WTC11 (cell line): Measurements from ENCODE around the gene ZNF606. TPM values are rescaled to one million over a fixed set of nuclear protein-coding genes. Genes with fewer than 3 reads are reported as not detected.

Experiments used
- ATAC-seq: fragments of 200-7000 bp; cut with Tn5 transposase; 2 replicates; pipeline ENCODE4 v1.10.0; 2021; ENCODE audit warnings: mild to moderate bottlenecking, moderate library complexity
- CTCF ChIA-PET: fragments of 300-600 bp; sonication (Branson Sonifier 250); formaldehyde crosslinking; loops from one replicate; lab custom pipeline; 2021; ENCODE audit warnings: antibody characterized with exemption; lab: Charles Lee
- POLR2A ChIA-PET: fragments of 350-600 bp; sonication (Branson Sonifier 250); formaldehyde crosslinking; loops from one replicate; lab custom pipeline; 2021; ENCODE audit warnings: antibody characterized with exemption; lab: Charles Lee
- DNase-seq: peaks from one replicate; pipeline ENCODE4 v3.0.0; 2021; ENCODE audit warnings: low spot score
- H3K27ac Mint-ChIP-seq: 2 replicates; pipeline ENCODE4 v1.8.0; 2021; ENCODE audit warnings: mixed read lengths
- H3K27me3 Mint-ChIP-seq: 2 replicates; pipeline ENCODE4 v1.8.0; 2021; ENCODE audit warnings: low read depth, mild to moderate bottlenecking, moderate library complexity, mixed read lengths
- H3K36me3 Mint-ChIP-seq: 2 replicates; pipeline ENCODE4 v1.8.0; 2021; ENCODE audit warnings: mixed read lengths
- H3K4me1 Mint-ChIP-seq: 2 replicates; pipeline ENCODE4 v1.8.0; 2022; ENCODE audit warnings: mixed read lengths
- H3K4me3 Mint-ChIP-seq: 2 replicates; pipeline ENCODE4 v1.8.0; 2021; ENCODE audit warnings: mild to moderate bottlenecking, moderate library complexity, mixed read lengths
- H3K9me3 Mint-ChIP-seq: 2 replicates; pipeline ENCODE4 v1.8.0; 2021; ENCODE audit warnings: mixed read lengths
- ATF2 ChIP-seq: sonication (generic); formaldehyde crosslinking; IDR thresholded peaks from 2 replicates; pipeline ENCODE4 v1.8.1; 2022; ENCODE audit warnings: low read depth, missing genetic modification reagents, borderline replicate concordance
- CBFB ChIP-seq: sonication (generic); formaldehyde crosslinking; IDR thresholded peaks from 2 replicates; pipeline ENCODE4 v1.8.1; 2022; ENCODE audit warnings: mild to moderate bottlenecking, low read depth, missing genetic modification reagents
- E2F4 ChIP-seq: sonication (generic); formaldehyde crosslinking; IDR thresholded peaks from 2 replicates; pipeline ENCODE4 v1.8.1; 2022; ENCODE audit warnings: low read depth, mild to moderate bottlenecking, moderate library complexity, missing genetic modification reagents, borderline replicate concordance
- ERG ChIP-seq: fragments of 250-450 bp; sonication (Bioruptor Pico); IDR thresholded peaks from 2 replicates; pipeline ENCODE4 v1.8.0; 2021; ENCODE audit warnings: mild to moderate bottlenecking
- FOXJ3 ChIP-seq: sonication (generic); formaldehyde crosslinking; IDR thresholded peaks from 2 replicates; pipeline ENCODE4 v1.9.0; 2021; ENCODE audit warnings: missing genetic modification reagents, mild to moderate bottlenecking, borderline replicate concordance
- FOXP4 ChIP-seq: sonication (generic); formaldehyde crosslinking; IDR thresholded peaks from 2 replicates; pipeline ENCODE4 v1.8.0; 2022; ENCODE audit warnings: mild to moderate bottlenecking, missing genetic modification reagents
- HMGXB4 ChIP-seq: sonication (generic); formaldehyde crosslinking; IDR thresholded peaks from 2 replicates; pipeline ENCODE4 v1.8.1; 2023; ENCODE audit warnings: mild to moderate bottlenecking, moderate library complexity, missing genetic modification reagents
- JUN ChIP-seq: sonication (generic); formaldehyde crosslinking; IDR thresholded peaks from 2 replicates; pipeline ENCODE4 v1.8.0; 2023; ENCODE audit warnings: mild to moderate bottlenecking, missing genetic modification reagents
- MLX ChIP-seq: sonication (generic); formaldehyde crosslinking; IDR thresholded peaks from 2 replicates; pipeline ENCODE4 v1.8.1; 2023; ENCODE audit warnings: mild to moderate bottlenecking, missing genetic modification reagents, moderate library complexity
- NR2C2 ChIP-seq: sonication (generic); formaldehyde crosslinking; IDR thresholded peaks from 2 replicates; pipeline ENCODE4 v1.8.0; 2022; ENCODE audit warnings: mild to moderate bottlenecking, missing genetic modification reagents
- SOX15 ChIP-seq: fragments of 250-450 bp; sonication (Bioruptor Pico); IDR thresholded peaks from 2 replicates; pipeline ENCODE4 v1.9.0; 2021; ENCODE audit warnings: mild to moderate bottlenecking
- ZNF232 ChIP-seq: sonication (generic); formaldehyde crosslinking; IDR thresholded peaks from 2 replicates; pipeline ENCODE4 v1.8.0; 2022; ENCODE audit warnings: mild to moderate bottlenecking, missing genetic modification reagents
- ZNF671 ChIP-seq: fragments of 250-450 bp; sonication (Bioruptor Pico); IDR thresholded peaks from 2 replicates; pipeline ENCODE4 v1.8.0; 2021; ENCODE audit warnings: mild to moderate bottlenecking
- total RNA-seq: library from RNA; stranded (reverse); gene quantifications from 3 replicates; pipeline ENCODE4 v1.2.3, GENCODE V29; 2021

ZNF606 gene
- total RNA-seq, 1 experiment from 2014 or later: 26.1 TPM

GRCh38 chr19:57947419-57948134, 55.0 kb downstream of the ZNF606 start, which contains the start of gene ZNF256 (continued):
- TF ChIP-seq ZNF671 (CRISPR knock-in tag): no peak

GRCh38 chr19:57947088-57947418, 55.6 kb downstream of the ZNF606 start:
- DNase-seq (no peak), ATAC-seq (no peak)
- Mint-ChIP-seq H3K27ac (peak overlapping the region; percentile 51; the same call in 1 of the 2 replicates), H3K27me3 (peaks cover 16% of the 10 kb centered on the region), H3K4me3 (peak overlapping the region; percentile 92), H3K9me3 (peaks cover 9% of the 10 kb centered on the region), H3K36me3 (peaks cover 16% of the 10 kb centered on the region), H3K4me1 (peaks cover 13% of the 10 kb centered on the region)
- POLR2A ChIA-PET: no interaction called here
- CTCF ChIA-PET: no interaction called here
- no peak for TF ChIP-seq E2F4 (CRISPR knock-in tag)
- no peak for TF ChIP-seq HMGXB4
- TF ChIP-seq CBFB (CRISPR knock-in tag): 0 out of 2 replicates have a peak, but pooled peaks have one; percentile 1
- TF ChIP-seq JUN (CRISPR knock-in tag): no peak

GRCh38 chr19:57946316-57946715, 56.3 kb downstream of the ZNF606 start:
- ChIA-PET POLR2A (no interaction called here), CTCF (interaction anchor here (1.2 kb wide), 1 partner anchor 61 kb away, joined by 3 read pairs; no protein-coding TSS in a partner anchor)
- Mint-ChIP-seq H3K27me3 (peaks cover 9% of the 10 kb centered on the region), H3K4me1 (peaks cover 13% of the 10 kb centered on the region), H3K4me3 (peak overlapping the region; percentile 92), H3K36me3 (peaks cover 24% of the 10 kb centered on the region), H3K27ac (peak overlapping the region; percentile 51), H3K9me3 (peaks cover 6% of the 10 kb centered on the region)
- DNase-seq (no peak), ATAC-seq (no peak)
- TF ChIP-seq HMGXB4 (no peak), FOXJ3 (CRISPR knock-in tag) (no peak), NR2C2 (no peak), SOX15 (no peak), ERG (no peak), FOXP4 (CRISPR knock-in tag) (no peak), ZNF232 (CRISPR knock-in tag) (no peak), ATF2 (CRISPR knock-in tag) (no peak), MLX (no peak)
